Suprapubic skin (tissue), 4 donors: Measurements from ENCODE around the gene SNRPA1. TPM values are rescaled to one million over a fixed set of nuclear protein-coding genes. Genes with fewer than 3 reads are reported as not detected.
A peak's percentile ranks its signal among the peaks of the same experiment; 100 is the strongest.
"Not testable (repeated sequence)": the region's sequence is repeated elsewhere in the genome, so short reads cannot be mapped to it uniquely, and the experiment has no call there.

ENCODE experiments used
- DNase-seq, 2 donors: peaks; one replicate each; pipeline ENCODE4 v3.0.0-alpha.2; 2019; ENCODE audit warnings: low spot score in 2 of 2
- H3K27ac ChIP-seq: fragments of 200-600 bp; sonication (generic); one replicate; pipeline ENCODE4 v1.5.1; 2019
- H3K27me3 ChIP-seq: fragments of 200-600 bp; sonication (generic); one replicate; pipeline ENCODE4 v1.5.1; 2019
- H3K36me3 ChIP-seq: fragments of 200-600 bp; sonication (generic); one replicate; pipeline ENCODE4 v1.5.1; 2019
- H3K4me1 ChIP-seq: fragments of 200-600 bp; sonication (generic); one replicate; pipeline ENCODE4 v1.5.1; 2019
- H3K4me3 ChIP-seq: fragments of 200-600 bp; sonication (generic); one replicate; pipeline ENCODE4 v1.5.1; 2019; ENCODE audit warnings: mild to moderate bottlenecking
- H3K9me3 ChIP-seq: fragments of 200-600 bp; sonication (generic); one replicate; pipeline ENCODE4 v1.5.1; 2019
- CTCF ChIP-seq, 2 donors: fragments of 200-600 bp in 1 of 2; fragments of 450-650 bp in 1 of 2; sonication (generic) in 1 of 2; IDR thresholded peaks; one replicate each; pipeline ENCODE4 v1.5.1; 2016 to 2019; ENCODE audit warnings: antibody characterized with exemption in 2 of 2, mild to moderate bottlenecking in 1 of 2, moderate library complexity in 1 of 2
- EP300 ChIP-seq: sonication (generic); formaldehyde crosslinking; IDR thresholded peaks from one replicate; pipeline ENCODE4 v1.6.1; 2017; ENCODE audit warnings: antibody characterized with exemption
- POLR2A ChIP-seq, 2 donors: fragments of 450-650 bp; IDR thresholded peaks; one replicate each; pipeline ENCODE4 v1.6.1; 2017; ENCODE audit warnings: antibody characterized with exemption in 2 of 2, mild to moderate bottlenecking in 2 of 2, moderate library complexity in 2 of 2
- POLR2AphosphoS5 ChIP-seq, 3 donors: sonication (generic); formaldehyde crosslinking; IDR thresholded peaks; one replicate each; pipeline ENCODE4 v1.6.1; 2017; ENCODE audit warnings: antibody characterized with exemption in 3 of 3
- WGBS: methylation state at CpG from one replicate; pipeline ENCODE4 v1.1.5; 2018; 5-methylcytosine and 5-hydroxymethylcytosine counted together
- total RNA-seq, 4 donors: library from RNA; depleted of rRNA; stranded (reverse); fragments of >200 nt; gene quantifications; one replicate each; pipeline ENCODE4 v1.1.0, GENCODE V29; 2016

SNRPA1 gene
- total RNA-seq: 100 to 1,000 TPM in 1 of 4 donors, 10 to 100 TPM in 3; 43.1 to 122 (median 48.2) TPM

- TF ChIP-seq CTCF (IDR thresholded peaks at IDR 0.05) (no peak), EP300 (no peak), POLR2A (IDR thresholded peaks at IDR 0.05) (peak; percentile 76 to 84), POLR2AphosphoS5 (IDR thresholded peaks at IDR 0.05) (peak; percentile 66 to 88 (median 75))
- Histone ChIP-seq H3K27me3 (no peaks in the 10 kb centered on the region), H3K36me3 (peaks cover 3% of the 10 kb centered on the region), H3K4me1 (peaks cover 43% of the 10 kb centered on the region), H3K9me3 (no peaks in the 10 kb centered on the region), H3K4me3 (peak within 1 kb of the TSS; percentile 77), H3K27ac (peak within 1 kb of the TSS; percentile 98)
- WGBS: 0% methylated on average over 16 of the region's 87 CpGs
- peak; percentile 98 for DNase-seq
Measured at GRCh38 chr15:101294731-101295606, at the start of gene SNRPA1. SNRPA1 (minus strand) TSS chr15:101295248; CDS start chr15:101295178, 70 bp downstream.

GRCh38 chr15:101342056-101342455 lies 47.0 kb upstream of the SNRPA1 start:
- no peak for DNase-seq
- TF ChIP-seq CTCF (IDR thresholded peaks at IDR 0.05) (no peak), EP300 (no peak), POLR2A (IDR thresholded peaks at IDR 0.05) (no peak), POLR2AphosphoS5 (IDR thresholded peaks at IDR 0.05) (no peak)
- Histone ChIP-seq H3K4me3 (no peak overlapping the region), H3K27ac (no peak overlapping the region), H3K9me3 (no peaks in the 10 kb centered on the region), H3K4me1 (no peaks in the 10 kb centered on the region), H3K27me3 (peaks cover 5% of the 10 kb centered on the region), H3K36me3 (no peaks in the 10 kb centered on the region)

GRCh38 chr15:101338502-101339057 lies 43.5 kb upstream of the SNRPA1 start:
- H3K4me1 ChIP-seq: no peaks in the 10 kb centered on the region
- TF ChIP-seq POLR2AphosphoS5 (IDR thresholded peaks at IDR 0.05) (no peak), EP300 (no peak), CTCF (IDR thresholded peaks at IDR 0.05) (no peak), POLR2A (IDR thresholded peaks at IDR 0.05) (no peak)
- no peaks in the 10 kb centered on the region for H3K9me3 ChIP-seq
- H3K4me3 ChIP-seq: no peak overlapping the region
- H3K27me3 ChIP-seq: peaks cover 5% of the 10 kb centered on the region
- DNase-seq: no peak
- H3K36me3 ChIP-seq: no peaks in the 10 kb centered on the region
- 79% methylated on average over 1 of the region's 1 CpG for WGBS
- H3K27ac ChIP-seq: no peak overlapping the region

GRCh38 chr15:101337976-101338375 lies 42.9 kb upstream of the SNRPA1 start:
- DNase-seq: no peak
- Histone ChIP-seq H3K9me3 (no peaks in the 10 kb centered on the region), H3K27me3 (peaks cover 5% of the 10 kb centered on the region), H3K4me1 (no peaks in the 10 kb centered on the region), H3K27ac (no peak overlapping the region), H3K4me3 (no peak overlapping the region), H3K36me3 (no peaks in the 10 kb centered on the region)
- WGBS: 73% methylated on average over 7 of the region's 7 CpGs
- TF ChIP-seq CTCF (IDR thresholded peaks at IDR 0.05) (no peak), POLR2A (IDR thresholded peaks at IDR 0.05) (no peak), EP300 (no peak), POLR2AphosphoS5 (IDR thresholded peaks at IDR 0.05) (no peak)

- not testable (repeated sequence) for H3K4me1 ChIP-seq, H3K27ac ChIP-seq, H3K36me3 ChIP-seq, H3K27me3 ChIP-seq, DNase-seq, H3K4me3 ChIP-seq, H3K9me3 ChIP-seq
- 94% methylated on average over 4 of the region's 16 CpGs for WGBS
Measured at GRCh38 chr15:101333907-101334789, 39.1 kb upstream of the SNRPA1 start.
